OCI-LY1 (cell line): ENCODE results near the gene TMEM212.

Source experiments
- CTCF ChIP-seq: fragments of 200-600 bp; sonication (generic), shearing (Covaris generic); IDR thresholded peaks from 2 replicates; pipeline ENCODE4 v1.5.1; 2017; ENCODE audit warnings: mild to moderate bottlenecking, antibody characterized with exemption, low read length, moderate library complexity, mixed read lengths
- EZH2 ChIP-seq: fragments of 200-600 bp; sonication (generic), shearing (Covaris generic); IDR thresholded peaks from 2 replicates; pipeline ENCODE4 v1.8.0; 2017; ENCODE audit warnings: borderline replicate concordance, mixed run types, mild to moderate bottlenecking, antibody characterized with exemption, low read length, moderate library complexity, mixed read lengths

- TF ChIP-seq EZH2, result no peak
- peak; percentile 29; the same call in 1 of the 2 replicates for TF ChIP-seq CTCF
Observed at GRCh38 chr3:171829841-171830517, 13.2 kb upstream of the TMEM212 start.
